ENCODE measurements around the gene GALNT17. TPM values are rescaled to one million over a fixed set of nuclear protein-coding genes. Genes with fewer than 3 reads are reported as not detected.

Gene GALNT17
- total RNA-seq (ENCODE audit: low replicate concordance) = 0.35 TPM in 1 of 2 replicates, not detected in the other

DNA sequence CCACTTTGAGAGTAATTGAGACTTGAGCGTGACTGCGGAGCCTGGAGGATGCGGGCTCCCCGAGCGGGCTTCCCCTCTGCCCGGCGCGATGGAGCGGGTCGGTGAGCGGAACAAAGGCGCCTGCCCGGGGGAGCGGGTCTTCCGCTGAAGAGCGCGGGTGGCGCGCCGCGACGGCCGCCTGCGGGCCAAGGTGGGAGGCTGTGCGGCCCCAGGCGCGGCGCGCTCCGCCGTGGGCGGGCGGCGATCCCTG, at the start of gene GALNT17:
Gene GALNT17 (plus strand): TSS at position 18 of the 250 bp plus-strand sequence.

All from smooth muscle cell of the coronary artery (primary cell).